HUDEP-2 (cell line): ENCODE measurements around the gene ZBTB25.

Source experiments
- DNase-seq, 76 experiments: peaks; one replicate each; lab custom pipeline; 2025; ENCODE audit not compliant: unreplicated experiment in 76 of 76; lab: John Stamatoyannopoulos, UW

ZBTB25 gene

DNA sequence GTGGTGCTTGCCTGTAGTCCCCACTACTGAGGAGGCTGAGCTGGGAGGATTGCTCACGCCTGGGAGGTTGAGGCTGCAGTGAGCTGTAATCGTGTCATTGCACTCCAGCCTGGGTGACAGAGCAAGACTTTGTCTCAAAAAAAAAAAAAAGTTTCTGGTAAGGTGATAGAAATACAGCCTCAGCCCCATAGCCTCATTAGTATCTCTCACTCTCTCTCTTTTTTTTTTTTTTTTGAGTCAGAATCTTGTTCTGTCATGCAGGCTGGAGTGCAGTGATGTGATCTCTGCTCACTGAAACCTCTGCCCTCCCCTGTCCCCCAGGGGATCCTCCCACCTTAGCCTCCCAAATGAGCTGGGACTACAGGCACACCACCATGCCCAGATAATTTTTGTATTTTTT lies 96.3 kb downstream of the ZBTB25 start:
- DNase-seq = no peak

DNA sequence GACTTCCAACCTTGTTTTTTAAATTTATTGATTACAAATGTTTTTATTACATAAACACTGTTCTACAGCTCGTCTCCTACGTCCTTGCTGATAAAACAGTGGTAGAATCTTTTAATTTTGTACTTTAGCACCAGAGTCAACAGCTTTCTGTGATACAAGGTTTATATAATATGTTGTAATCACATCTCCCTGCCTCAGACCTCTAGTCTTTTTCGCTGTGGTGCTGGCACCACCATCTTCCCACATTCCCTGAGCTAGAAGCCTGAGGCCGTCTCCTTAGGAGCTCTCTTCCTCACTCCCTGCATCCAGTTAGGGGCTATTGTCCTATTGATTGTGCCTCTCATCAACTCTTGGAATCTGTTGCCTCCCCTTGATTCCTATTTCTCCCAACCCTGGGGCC lies 98.3 kb downstream of the ZBTB25 start:
- no peak for DNase-seq

DNA sequence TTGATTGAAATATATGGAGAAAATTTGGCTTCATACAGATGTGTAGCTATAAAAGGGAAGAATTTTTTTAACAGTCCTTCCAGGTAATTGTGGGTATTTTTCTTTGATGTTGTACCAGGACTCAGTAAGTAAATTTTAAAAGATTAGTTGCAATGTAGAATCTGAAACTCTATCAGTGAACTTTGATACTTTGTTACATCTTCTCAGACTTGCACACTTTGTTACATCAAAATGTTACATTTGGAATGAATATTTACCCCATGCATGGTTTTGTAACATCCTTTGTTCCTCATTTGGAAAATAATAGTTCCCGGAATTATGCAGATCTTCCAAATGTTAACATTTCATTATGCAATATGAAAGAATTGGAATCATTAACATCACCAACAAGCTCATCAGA lies 101.7 kb downstream of the ZBTB25 start:
- DNase-seq = no peak

DNA sequence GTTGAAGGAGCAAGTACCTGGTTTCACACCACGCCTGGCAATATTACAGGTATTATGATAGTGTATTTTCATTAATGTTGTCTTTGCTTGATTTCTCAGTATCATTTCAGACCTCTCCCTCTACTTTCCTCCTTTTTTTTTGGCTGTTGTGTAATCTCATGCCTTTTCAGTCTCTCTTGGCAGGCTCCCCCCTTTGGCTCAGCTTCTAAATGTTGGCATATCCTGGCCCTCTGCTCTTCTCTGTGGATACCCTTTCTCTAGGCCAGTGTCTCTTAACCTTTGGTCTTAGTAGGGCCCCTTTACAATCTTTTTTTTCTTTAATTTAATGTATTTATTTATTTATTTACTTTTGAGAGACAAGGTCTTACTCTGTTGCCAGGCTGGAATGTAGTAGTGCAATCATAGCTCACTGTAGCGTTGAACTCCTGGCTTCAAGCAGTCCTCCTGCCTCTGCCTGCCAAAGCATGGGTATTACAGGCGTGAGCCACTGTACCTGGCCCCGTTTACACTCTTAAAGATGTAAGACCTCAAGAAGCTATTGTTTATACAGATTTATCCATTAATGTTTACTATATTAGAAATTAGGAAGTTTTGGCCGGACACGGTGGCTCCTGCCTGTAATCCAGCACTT lies 102.7 kb downstream of the ZBTB25 start:
- no peak for DNase-seq
